Coronary artery (tissue), 2 donors: ENCODE data around the gene SLC25A30.

ENCODE experiments used
- DNase-seq: peaks from one replicate; pipeline ENCODE4 v3.0.0-alpha.2; 2017; ENCODE audit warnings: low spot score
- H3K27ac ChIP-seq, 2 donors: fragments of 200-600 bp; sonication (generic); one replicate each; pipeline ENCODE4 v1.5.1; 2016 to 2019
- H3K4me3 ChIP-seq: fragments of 200-600 bp; sonication (generic); 2 replicates; pipeline ENCODE4 v1.5.1; 2016; ENCODE audit warnings: mild to moderate bottlenecking, moderate library complexity
- CTCF ChIP-seq: fragments of 200-600 bp; sonication (generic); IDR thresholded peaks from one replicate; pipeline ENCODE4 v1.5.1; 2019; ENCODE audit warnings: antibody characterized with exemption

Gene SLC25A30

GRCh38 chr13:45451282-45451681 lies 33.1 kb upstream of the SLC25A30 start:
- Histone ChIP-seq H3K27ac (no peak overlapping the region), H3K4me3 (no peak overlapping the region)
- no peak for TF ChIP-seq CTCF
- no peak for DNase-seq

- DNase-seq = no peak
- no peak for TF ChIP-seq CTCF
- Histone ChIP-seq H3K27ac (no peak overlapping the region), H3K4me3 (no peak overlapping the region)
Observed at GRCh38 chr13:45448965-45449559, 30.9 kb upstream of the SLC25A30 start.

- Histone ChIP-seq H3K4me3 (no peak overlapping the region), H3K27ac (no peak overlapping the region)
- no peak for TF ChIP-seq CTCF
- DNase-seq = no peak
Observed at GRCh38 chr13:45447050-45447661, 29.0 kb upstream of the SLC25A30 start.

DNA sequence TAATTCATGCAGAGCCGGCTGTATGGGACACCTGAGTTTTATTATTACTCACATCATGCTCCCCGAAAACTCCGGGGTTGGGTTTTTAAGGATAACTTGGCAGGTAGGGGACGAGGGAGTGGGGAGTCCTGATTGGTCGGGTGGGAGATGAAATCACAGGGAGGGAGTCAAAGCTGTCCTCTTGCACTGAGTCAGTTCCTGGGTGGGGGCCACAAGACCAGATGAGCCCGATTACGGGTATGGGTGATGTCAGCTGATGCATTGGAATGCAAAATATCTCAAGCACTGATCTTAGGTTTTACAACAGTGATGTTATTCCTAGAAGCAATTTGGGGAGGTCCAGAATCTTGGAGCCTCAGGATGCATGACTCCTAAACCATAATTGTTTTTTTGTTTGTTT lies 28.0 kb upstream of the SLC25A30 start:
- Histone ChIP-seq H3K4me3 (no peak overlapping the region), H3K27ac (no peak overlapping the region)
- TF ChIP-seq CTCF = no peak
- DNase-seq = no peak

DNA sequence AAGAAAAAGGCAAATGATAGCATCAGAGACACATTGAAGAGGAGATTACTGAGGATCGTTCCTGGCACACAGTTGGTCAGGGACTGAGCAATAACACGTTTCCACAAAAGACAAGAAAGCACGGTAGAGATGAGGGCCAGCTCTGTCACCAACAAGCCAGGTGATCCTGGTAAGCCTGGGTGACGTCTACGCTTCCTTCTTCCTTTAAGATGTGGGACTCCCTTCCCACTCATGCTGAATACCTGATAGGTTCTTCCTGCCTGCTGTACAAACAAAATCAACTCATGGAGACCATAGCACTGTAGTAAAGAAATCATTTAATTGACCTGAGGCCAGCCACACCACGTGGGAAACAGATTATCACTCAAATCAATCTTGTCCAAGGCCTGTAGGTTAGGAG lies 26.9 kb upstream of the SLC25A30 start:
- no peak overlapping the region for H3K27ac ChIP-seq
- no peak for TF ChIP-seq CTCF
- no peak overlapping the region for H3K4me3 ChIP-seq
- DNase-seq = no peak

DNA sequence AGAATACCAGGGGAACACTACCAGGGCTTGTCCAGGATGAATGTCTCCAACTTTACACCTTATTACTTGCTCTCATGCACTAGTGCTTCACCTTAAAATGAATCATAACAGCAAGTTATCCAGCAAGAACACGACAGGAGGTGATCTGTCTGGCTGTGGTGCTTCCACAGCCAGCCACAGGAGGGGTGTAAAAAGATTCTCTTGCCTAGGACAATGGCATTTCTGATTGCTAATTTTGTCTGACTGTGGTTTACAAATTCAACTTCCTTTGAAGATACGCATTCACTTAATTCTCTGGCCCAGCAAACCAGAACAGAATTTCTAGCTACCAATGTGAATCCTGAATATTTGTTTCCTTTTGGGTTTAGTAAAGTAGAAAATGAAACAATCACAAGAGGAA lies 23.5 kb upstream of the SLC25A30 start:
- no peak overlapping the region for H3K4me3 ChIP-seq
- H3K27ac ChIP-seq = no peak overlapping the region
- no peak for DNase-seq
- TF ChIP-seq CTCF = no peak

- no peak for DNase-seq
- Histone ChIP-seq H3K4me3 (no peak overlapping the region), H3K27ac (no peak overlapping the region)
- no peak for TF ChIP-seq CTCF
Observed at GRCh38 chr13:45439781-45440462, 21.7 kb upstream of the SLC25A30 start.
